WI38 (cell line): ENCODE measurements around the gene KRT5.

Source experiments
- H3K4me3 ChIP-seq: 2 replicates; pipeline ENCODE4 v1.5.1; 2011; ENCODE audit warnings: low read depth, mild to moderate bottlenecking, control low read depth, low read length
- CTCF ChIP-seq: IDR thresholded peaks from 2 replicates; pipeline ENCODE4 v1.5.1; 2012; ENCODE audit warnings: low read depth, mild to moderate bottlenecking, control low read depth, low read length

Gene KRT5

GRCh38 chr12:52531566-52532300, 11.5 kb upstream of the KRT5 start:
- H3K4me3 ChIP-seq, result no peak overlapping the region
- TF ChIP-seq CTCF, result no peak

GRCh38 chr12:52530905-52531304, 10.7 kb upstream of the KRT5 start:
- no peak for TF ChIP-seq CTCF
- no peak overlapping the region for H3K4me3 ChIP-seq

- no peak for TF ChIP-seq CTCF
- H3K4me3 ChIP-seq, result no peak overlapping the region
Measured at GRCh38 chr12:52530366-52530765, 10.2 kb upstream of the KRT5 start.

- H3K4me3 ChIP-seq, result no peak overlapping the region
- no peak for TF ChIP-seq CTCF
Measured at GRCh38 chr12:52529846-52530245, 9.7 kb upstream of the KRT5 start.

- no peak for TF ChIP-seq CTCF
- H3K4me3 ChIP-seq, result no peak overlapping the region
Measured at GRCh38 chr12:52529417-52529816, 9.2 kb upstream of the KRT5 start.

- H3K4me3 ChIP-seq, result no peak overlapping the region
- TF ChIP-seq CTCF, result no peak
Measured at GRCh38 chr12:52528641-52529143, 8.5 kb upstream of the KRT5 start.

GRCh38 chr12:52527121-52527800, 7.1 kb upstream of the KRT5 start:
- no peak for TF ChIP-seq CTCF
- no peak overlapping the region for H3K4me3 ChIP-seq
